Right lobe of liver (tissue), 4 donors: ENCODE data around the gene CDYL2.

ENCODE experiments used
- POLR2A ChIP-seq: fragments of 450-650 bp; IDR thresholded peaks from one replicate; pipeline ENCODE4 v1.6.1; 2017; ENCODE audit warnings: antibody characterized with exemption, mild to moderate bottlenecking
- TF ChIP-seq, protein P1 (sequence below), 4 donors: fragments of 200-600 bp in 3 of 4; fragments of 450-650 bp in 1 of 4; IDR thresholded peaks; one replicate each; pipeline versions ENCODE4 v1.5.1 to v1.8.0; 2016 to 2022; ENCODE audit warnings: antibody characterized with exemption in 4 of 4, mild to moderate bottlenecking in 2 of 4
- donor health status: DM: no; HTN: no; CAD: no.
- donor health status: DM: no; HTN: no; CAD: no.
- donor health status: DM: no; HTN: yes; CAD: no.

DNA sequence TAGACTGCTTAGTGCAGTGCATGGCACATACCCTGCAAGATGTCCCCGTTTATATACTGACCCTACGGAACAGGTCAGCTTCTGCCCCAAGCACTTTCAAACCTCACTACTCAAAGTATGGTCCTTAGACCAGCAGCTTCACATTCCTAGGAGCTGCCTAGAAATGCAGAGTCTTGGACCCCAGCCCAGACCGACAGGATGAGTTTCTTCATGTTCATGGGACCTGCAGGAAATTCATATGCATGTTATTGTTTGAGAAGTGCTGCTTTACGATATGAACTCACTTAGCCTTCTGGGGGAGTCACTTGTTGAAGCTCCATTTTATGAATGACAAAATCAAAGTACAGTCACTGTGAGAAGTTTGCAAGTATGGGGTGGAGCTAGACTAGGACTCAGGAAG is 181.0 kb downstream of the CDYL2 start:
- TF ChIP-seq, protein P1, sequence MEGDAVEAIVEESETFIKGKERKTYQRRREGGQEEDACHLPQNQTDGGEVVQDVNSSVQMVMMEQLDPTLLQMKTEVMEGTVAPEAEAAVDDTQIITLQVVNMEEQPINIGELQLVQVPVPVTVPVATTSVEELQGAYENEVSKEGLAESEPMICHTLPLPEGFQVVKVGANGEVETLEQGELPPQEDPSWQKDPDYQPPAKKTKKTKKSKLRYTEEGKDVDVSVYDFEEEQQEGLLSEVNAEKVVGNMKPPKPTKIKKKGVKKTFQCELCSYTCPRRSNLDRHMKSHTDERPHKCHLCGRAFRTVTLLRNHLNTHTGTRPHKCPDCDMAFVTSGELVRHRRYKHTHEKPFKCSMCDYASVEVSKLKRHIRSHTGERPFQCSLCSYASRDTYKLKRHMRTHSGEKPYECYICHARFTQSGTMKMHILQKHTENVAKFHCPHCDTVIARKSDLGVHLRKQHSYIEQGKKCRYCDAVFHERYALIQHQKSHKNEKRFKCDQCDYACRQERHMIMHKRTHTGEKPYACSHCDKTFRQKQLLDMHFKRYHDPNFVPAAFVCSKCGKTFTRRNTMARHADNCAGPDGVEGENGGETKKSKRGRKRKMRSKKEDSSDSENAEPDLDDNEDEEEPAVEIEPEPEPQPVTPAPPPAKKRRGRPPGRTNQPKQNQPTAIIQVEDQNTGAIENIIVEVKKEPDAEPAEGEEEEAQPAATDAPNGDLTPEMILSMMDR (IDR thresholded peaks at IDR 0.05): no peak
- no peak for TF ChIP-seq POLR2A
